MM.1S (cell line): ENCODE results near the gene ACAP1.

ENCODE experiments used
- DNase-seq: peaks from one replicate; pipeline ENCODE4 v3.0.0-alpha.2; 2015
- H2AFZ ChIP-seq: fragments of 300-600 bp; sonication (generic); 2 replicates; pipeline ENCODE4 v1.6.0; 2016; ENCODE audit warnings: antibody characterized with exemption, low read length
- H3F3A ChIP-seq: fragments of 300-600 bp; sonication (generic); 2 replicates; pipeline ENCODE4 v1.6.1; 2016; ENCODE audit warnings: mild to moderate bottlenecking, antibody characterized with exemption, low read length, moderate library complexity, mixed read lengths; ENCODE audit not compliant: insufficient read depth
- H3K27ac ChIP-seq: fragments of 300-600 bp; sonication (generic); 2 replicates; pipeline ENCODE4 v1.5.1; 2016; ENCODE audit warnings: mild to moderate bottlenecking, low read length
- H3K27me3 ChIP-seq: fragments of 300-600 bp; sonication (generic); replicated peaks from 2 replicates; pipeline ENCODE4 v1.6.0; 2016; ENCODE audit warnings: low read length; ENCODE audit not compliant: insufficient read depth
- H3K36me3 ChIP-seq: fragments of 300-600 bp; sonication (generic); replicated peaks from 2 replicates; pipeline ENCODE4 v1.6.1; 2016; ENCODE audit warnings: mild to moderate bottlenecking, low read length, mixed read lengths; ENCODE audit not compliant: insufficient read depth
- H3K4me1 ChIP-seq: fragments of 300-600 bp; sonication (generic); 2 replicates; pipeline ENCODE4 v1.6.1; 2016; ENCODE audit warnings: low read length, mixed read lengths
- H3K4me2 ChIP-seq: fragments of 300-600 bp; sonication (generic); 2 replicates; pipeline ENCODE4 v1.6.0; 2016; ENCODE audit warnings: low read depth, low read length
- H3K4me3 ChIP-seq: fragments of 300-600 bp; sonication (generic); 2 replicates; pipeline ENCODE4 v1.5.1; 2016; ENCODE audit warnings: low read length, mixed read lengths
- H3K79me2 ChIP-seq: fragments of 300-600 bp; sonication (generic); 2 replicates; pipeline ENCODE4 v1.6.1; 2016; ENCODE audit warnings: mixed run types, low read length, mixed read lengths
- H3K9ac ChIP-seq: fragments of 300-600 bp; sonication (generic); 2 replicates; pipeline ENCODE4 v1.6.1; 2016; ENCODE audit warnings: low read length, mixed read lengths
- H3K9me2 ChIP-seq: fragments of 300-600 bp; sonication (generic); replicated peaks from 2 replicates; pipeline ENCODE4 v1.6.1; 2016; ENCODE audit warnings: mild to moderate bottlenecking, low read length, mixed read lengths; ENCODE audit not compliant: insufficient read depth
- H3K9me3 ChIP-seq: fragments of 300-600 bp; sonication (generic); replicated peaks from 2 replicates; pipeline ENCODE4 v1.6.1; 2016; ENCODE audit warnings: mild to moderate bottlenecking, low read length, mixed read lengths; ENCODE audit not compliant: insufficient read depth
- H4K20me1 ChIP-seq: fragments of 300-600 bp; sonication (generic); 2 replicates; pipeline ENCODE4 v1.6.1; 2016; ENCODE audit warnings: mild to moderate bottlenecking, low read length, moderate library complexity, mixed read lengths; ENCODE audit not compliant: insufficient read depth
- EZH2 ChIP-seq: fragments of 300-600 bp; sonication (generic); optimal IDR thresholded peaks from 2 replicates; pipeline ENCODE3; 2017; ENCODE audit warnings: low read depth, mild to moderate bottlenecking, antibody characterized with exemption, low read length, mixed read lengths
- EZH2phosphoT487 ChIP-seq: fragments of 300-600 bp; sonication (generic); IDR thresholded peaks from 2 replicates; pipeline ENCODE4 v1.6.1; 2018; ENCODE audit warnings: antibody characterized with exemption, low read length
- TF ChIP-seq, protein P1 (sequence below): fragments of 300-600 bp; sonication (generic); IDR thresholded peaks from 2 replicates; pipeline ENCODE4 v1.5.1; 2016; ENCODE audit warnings: antibody characterized with exemption, low read length, mixed read lengths

The ACAP1 gene

DNA sequence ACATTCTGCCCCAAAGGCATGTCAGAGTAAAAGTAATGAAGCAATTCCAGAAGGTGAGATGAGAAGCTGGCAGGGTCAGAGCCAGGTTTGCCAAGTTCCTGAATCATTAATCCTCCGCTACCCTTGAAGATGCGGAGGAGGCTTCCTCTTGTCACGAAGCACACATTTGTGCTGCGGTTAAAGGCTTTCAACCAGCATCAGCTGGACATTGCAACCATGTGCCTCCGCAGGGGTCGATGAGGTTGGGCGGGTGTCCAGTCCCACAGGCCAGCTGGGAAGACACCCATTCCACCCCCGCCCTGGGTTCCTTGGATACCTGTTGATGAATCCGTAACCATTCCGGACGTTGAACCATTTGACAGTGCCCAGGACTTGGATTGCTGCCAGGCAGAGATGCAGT, 43.2 kb upstream of the ACAP1 start:
- H3K4me2 ChIP-seq = no peak overlapping the region
- no peak for TF ChIP-seq EZH2phosphoT487
- peaks cover 64% of the 10 kb centered on the region for H3K27me3 ChIP-seq
- no peaks in the 10 kb centered on the region for H3F3A ChIP-seq
- no peak overlapping the region for H2AFZ ChIP-seq
- H4K20me1 ChIP-seq = no peaks in the 10 kb centered on the region
- no peak overlapping the region for H3K9ac ChIP-seq
- no peak overlapping the region for H3K4me3 ChIP-seq
- no peaks in the 10 kb centered on the region for H3K79me2 ChIP-seq
- no peaks in the 10 kb centered on the region for H3K36me3 ChIP-seq
- no peak for DNase-seq
- no peaks in the 10 kb centered on the region for H3K9me3 ChIP-seq
- no peak overlapping the region for H3K27ac ChIP-seq
- H3K9me2 ChIP-seq = no peaks in the 10 kb centered on the region
- peaks cover 15% of the 10 kb centered on the region; the same call in 1 of the 2 replicates for H3K4me1 ChIP-seq

DNA sequence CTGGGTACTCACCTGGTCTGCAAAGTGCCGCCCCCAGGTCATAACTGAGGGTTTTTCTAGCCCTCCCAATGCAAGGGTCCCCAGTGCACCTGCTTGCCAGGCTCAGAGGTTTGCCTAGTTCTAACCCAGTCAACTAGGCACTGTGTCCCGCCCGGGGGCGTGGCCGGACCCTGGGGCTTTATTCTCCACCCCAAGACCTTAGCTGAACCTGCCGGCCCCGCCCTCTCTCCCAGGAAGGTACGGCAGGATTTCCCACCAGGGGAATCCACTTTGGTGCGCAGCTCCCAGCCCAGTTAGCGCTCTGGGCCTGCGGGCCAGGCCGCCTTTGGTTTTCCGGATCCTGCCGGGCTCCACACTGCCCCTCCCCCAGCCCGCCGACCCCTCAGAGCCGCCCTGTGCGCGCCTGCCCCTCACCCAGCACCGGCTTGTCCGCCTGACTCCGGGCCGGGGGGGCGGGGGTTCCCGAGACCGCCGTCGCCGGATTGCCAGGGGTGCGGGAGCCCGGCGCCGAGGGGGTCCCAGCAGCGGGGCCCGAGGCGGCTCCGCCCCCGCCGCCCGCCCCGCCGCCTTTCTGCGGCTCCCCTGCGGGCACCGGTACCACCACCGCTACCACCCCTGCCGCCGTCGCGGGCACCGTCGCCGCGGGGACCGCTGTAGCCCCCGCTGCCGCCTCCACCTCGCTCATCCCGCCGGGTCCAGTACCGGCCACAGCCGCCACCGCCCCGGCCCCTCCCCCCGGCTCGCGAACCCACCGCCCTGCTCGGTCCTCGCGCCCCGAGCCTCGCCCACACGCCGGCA, 42.3 kb upstream of the ACAP1 start:
- Histone ChIP-seq H3K9me3 (no peaks in the 10 kb centered on the region), H3K4me2 (no peak overlapping the region), H2AFZ (no peak overlapping the region), H3K4me1 (peaks cover 15% of the 10 kb centered on the region; the same call in 1 of the 2 replicates), H3K36me3 (no peaks in the 10 kb centered on the region), H3F3A (no peaks in the 10 kb centered on the region), H3K4me3 (no peak overlapping the region), H3K9ac (no peak overlapping the region), H3K27ac (no peak overlapping the region), H4K20me1 (no peaks in the 10 kb centered on the region), H3K27me3 (peaks cover 58% of the 10 kb centered on the region), H3K79me2 (no peaks in the 10 kb centered on the region), H3K9me2 (no peaks in the 10 kb centered on the region)
- TF ChIP-seq, protein P1, sequence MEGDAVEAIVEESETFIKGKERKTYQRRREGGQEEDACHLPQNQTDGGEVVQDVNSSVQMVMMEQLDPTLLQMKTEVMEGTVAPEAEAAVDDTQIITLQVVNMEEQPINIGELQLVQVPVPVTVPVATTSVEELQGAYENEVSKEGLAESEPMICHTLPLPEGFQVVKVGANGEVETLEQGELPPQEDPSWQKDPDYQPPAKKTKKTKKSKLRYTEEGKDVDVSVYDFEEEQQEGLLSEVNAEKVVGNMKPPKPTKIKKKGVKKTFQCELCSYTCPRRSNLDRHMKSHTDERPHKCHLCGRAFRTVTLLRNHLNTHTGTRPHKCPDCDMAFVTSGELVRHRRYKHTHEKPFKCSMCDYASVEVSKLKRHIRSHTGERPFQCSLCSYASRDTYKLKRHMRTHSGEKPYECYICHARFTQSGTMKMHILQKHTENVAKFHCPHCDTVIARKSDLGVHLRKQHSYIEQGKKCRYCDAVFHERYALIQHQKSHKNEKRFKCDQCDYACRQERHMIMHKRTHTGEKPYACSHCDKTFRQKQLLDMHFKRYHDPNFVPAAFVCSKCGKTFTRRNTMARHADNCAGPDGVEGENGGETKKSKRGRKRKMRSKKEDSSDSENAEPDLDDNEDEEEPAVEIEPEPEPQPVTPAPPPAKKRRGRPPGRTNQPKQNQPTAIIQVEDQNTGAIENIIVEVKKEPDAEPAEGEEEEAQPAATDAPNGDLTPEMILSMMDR = no peak
- no peak for TF ChIP-seq EZH2phosphoT487
- TF ChIP-seq EZH2 = no peak
- DNase-seq = no peak

DNA sequence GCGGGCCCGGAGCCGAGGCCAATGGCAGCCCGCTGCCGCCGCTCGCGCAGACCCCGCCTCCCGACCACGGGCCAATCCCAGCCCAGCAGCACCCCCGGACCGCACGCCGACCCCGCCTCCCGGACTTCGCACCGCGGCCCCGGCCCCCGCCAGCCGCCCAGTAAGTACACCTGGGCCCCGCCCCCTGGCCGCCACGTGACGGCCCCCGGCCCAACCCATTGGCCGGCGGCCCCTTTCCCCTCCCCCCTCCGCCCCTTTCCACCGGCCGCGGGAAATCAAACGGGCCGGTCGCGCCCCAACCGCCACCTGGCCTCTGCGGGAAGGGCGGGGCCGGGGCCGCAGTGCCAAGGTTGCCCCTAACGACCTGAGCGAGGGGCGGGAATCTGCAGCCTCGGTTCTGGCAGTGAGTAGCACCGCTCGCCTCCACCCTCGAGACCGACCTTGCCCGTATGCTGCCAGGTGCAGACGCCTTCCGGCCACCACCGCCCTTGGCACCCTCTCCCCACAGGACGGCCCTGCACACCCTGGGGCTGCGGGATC, 41.6 kb upstream of the ACAP1 start, which contains the start of gene YBX2:
Gene YBX2, minus strand, starts transcription at position 26 of the 540 bp plus-strand sequence. CDS start 139 bp downstream, outside the sequence.
- no peaks in the 10 kb centered on the region for H3K36me3 ChIP-seq
- H3K27me3 ChIP-seq = peaks cover 53% of the 10 kb centered on the region
- H3K27ac ChIP-seq = no peak within 1 kb of the TSS
- H3K9me3 ChIP-seq = no peaks in the 10 kb centered on the region
- H4K20me1 ChIP-seq = no peaks in the 10 kb centered on the region
- no peak for TF ChIP-seq EZH2
- TF ChIP-seq, protein P1 = no peak
- TF ChIP-seq EZH2phosphoT487 = no peak
- H3K4me3 ChIP-seq = peak within 1 kb of the TSS; percentile 51
- no peaks in the 10 kb centered on the region for H3K9me2 ChIP-seq
- H2AFZ ChIP-seq = peak within 1 kb of the TSS; percentile 72
- peaks cover 15% of the 10 kb centered on the region; the same call in 1 of the 2 replicates for H3K4me1 ChIP-seq
- H3K79me2 ChIP-seq = no peaks in the 10 kb centered on the region
- DNase-seq = peak; percentile 58
- H3F3A ChIP-seq = no peaks in the 10 kb centered on the region
- H3K4me2 ChIP-seq = peak within 1 kb of the TSS; percentile 72
- no peak within 1 kb of the TSS for H3K9ac ChIP-seq
